ENCODE measurements around the gene ADGB. TPM values are rescaled to one million over a fixed set of nuclear protein-coding genes. Genes with fewer than 3 reads are reported as not detected.

Gene ADGB
- total RNA-seq, 1 experiment from 2014 or later: not detected

GRCh38 chr6:146673069-146673468 lies 74.3 kb downstream of the ADGB start:
- no peaks in the 10 kb centered on the region for H3K4me1 ChIP-seq (ENCODE audit: low read length)
- H3K4me2 ChIP-seq (ENCODE audit: low read depth, low read length, poor library complexity, severe bottlenecking): no peak overlapping the region
- H3K79me2 ChIP-seq (ENCODE audit: low read length): no peaks in the 10 kb centered on the region
- H3K27ac ChIP-seq (ENCODE audit: low read length): no peak overlapping the region
- no peaks in the 10 kb centered on the region for H3K9me3 ChIP-seq (ENCODE audit: low read length)
- no peak overlapping the region for H3K4me3 ChIP-seq (ENCODE audit: low read length)
- no peaks in the 10 kb centered on the region for H3K27me3 ChIP-seq (ENCODE audit: low read length)
- H4K20me1 ChIP-seq (ENCODE audit: insufficient read depth, low read depth, low read length): no peaks in the 10 kb centered on the region
- H3K9ac ChIP-seq (ENCODE audit: low read length): no peak overlapping the region
- H2AFZ ChIP-seq (ENCODE audit: low read length): no peak overlapping the region
- no peak for DNase-seq
- H3K9me2 ChIP-seq (replicated peaks; ENCODE audit: insufficient read depth, low read length): no peaks in the 10 kb centered on the region
- H3K36me3 ChIP-seq (ENCODE audit: insufficient read depth, low read length): no peaks in the 10 kb centered on the region

GRCh38 chr6:146679386-146679785 lies 80.6 kb downstream of the ADGB start:
- H3K9ac ChIP-seq (ENCODE audit: low read length): no peak overlapping the region
- H4K20me1 ChIP-seq (ENCODE audit: insufficient read depth, low read depth, low read length): no peaks in the 10 kb centered on the region
- no peaks in the 10 kb centered on the region for H3K4me1 ChIP-seq (ENCODE audit: low read length)
- H3K36me3 ChIP-seq (ENCODE audit: insufficient read depth, low read length): no peaks in the 10 kb centered on the region
- no peak overlapping the region for H3K4me2 ChIP-seq (ENCODE audit: low read depth, low read length, poor library complexity, severe bottlenecking)
- no peak overlapping the region for H2AFZ ChIP-seq (ENCODE audit: low read length)
- H3K9me3 ChIP-seq (ENCODE audit: low read length): no peaks in the 10 kb centered on the region
- DNase-seq: no peak
- no peaks in the 10 kb centered on the region for H3K9me2 ChIP-seq (replicated peaks; ENCODE audit: insufficient read depth, low read length)
- no peak overlapping the region for H3K27ac ChIP-seq (ENCODE audit: low read length)
- H3K4me3 ChIP-seq (ENCODE audit: low read length): no peak overlapping the region
- H3K79me2 ChIP-seq (ENCODE audit: low read length): no peaks in the 10 kb centered on the region
- H3K27me3 ChIP-seq (ENCODE audit: low read length): no peaks in the 10 kb centered on the region

- Histone ChIP-seq H2AFZ (ENCODE audit: low read length) (no peak overlapping the region), H3K27ac (ENCODE audit: low read length) (no peak overlapping the region), H4K20me1 (ENCODE audit: insufficient read depth, low read depth, low read length) (no peaks in the 10 kb centered on the region), H3K9me2 (replicated peaks; ENCODE audit: insufficient read depth, low read length) (no peaks in the 10 kb centered on the region), H3K36me3 (ENCODE audit: insufficient read depth, low read length) (no peaks in the 10 kb centered on the region), H3K4me1 (ENCODE audit: low read length) (no peaks in the 10 kb centered on the region), H3K9me3 (ENCODE audit: low read length) (no peaks in the 10 kb centered on the region), H3K9ac (ENCODE audit: low read length) (no peak overlapping the region), H3K79me2 (ENCODE audit: low read length) (no peaks in the 10 kb centered on the region), H3K4me3 (ENCODE audit: low read length) (no peak overlapping the region), H3K4me2 (ENCODE audit: low read depth, low read length, poor library complexity, severe bottlenecking) (no peak overlapping the region), H3K27me3 (ENCODE audit: low read length) (no peaks in the 10 kb centered on the region)
- DNase-seq: no peak
Observed at GRCh38 chr6:146682919-146683318, 84.1 kb downstream of the ADGB start.

- H3K9ac ChIP-seq (ENCODE audit: low read length): no peak overlapping the region
- H3K79me2 ChIP-seq (ENCODE audit: low read length): no peaks in the 10 kb centered on the region
- no peaks in the 10 kb centered on the region for H3K36me3 ChIP-seq (ENCODE audit: insufficient read depth, low read length)
- H2AFZ ChIP-seq (ENCODE audit: low read length): no peak overlapping the region
- H3K4me2 ChIP-seq (ENCODE audit: low read depth, low read length, poor library complexity, severe bottlenecking): no peak overlapping the region
- DNase-seq: no peak
- no peaks in the 10 kb centered on the region for H3K9me3 ChIP-seq (ENCODE audit: low read length)
- no peak overlapping the region for H3K27ac ChIP-seq (ENCODE audit: low read length)
- no peaks in the 10 kb centered on the region for H4K20me1 ChIP-seq (ENCODE audit: insufficient read depth, low read depth, low read length)
- no peaks in the 10 kb centered on the region for H3K27me3 ChIP-seq (ENCODE audit: low read length)
- H3K4me3 ChIP-seq (ENCODE audit: low read length): no peak overlapping the region
- H3K9me2 ChIP-seq (replicated peaks; ENCODE audit: insufficient read depth, low read length): no peaks in the 10 kb centered on the region
- H3K4me1 ChIP-seq (ENCODE audit: low read length): no peaks in the 10 kb centered on the region
Observed at GRCh38 chr6:146689806-146690205, 91.0 kb downstream of the ADGB start.

GRCh38 chr6:146693342-146693741 lies 94.6 kb downstream of the ADGB start:
- Histone ChIP-seq H3K79me2 (ENCODE audit: low read length) (no peaks in the 10 kb centered on the region), H3K4me2 (ENCODE audit: low read depth, low read length, poor library complexity, severe bottlenecking) (no peak overlapping the region), H4K20me1 (ENCODE audit: insufficient read depth, low read depth, low read length) (no peaks in the 10 kb centered on the region), H3K4me3 (ENCODE audit: low read length) (no peak overlapping the region), H3K9ac (ENCODE audit: low read length) (no peak overlapping the region), H3K27ac (ENCODE audit: low read length) (no peak overlapping the region), H3K27me3 (ENCODE audit: low read length) (no peaks in the 10 kb centered on the region), H3K4me1 (ENCODE audit: low read length) (no peaks in the 10 kb centered on the region), H3K9me2 (replicated peaks; ENCODE audit: insufficient read depth, low read length) (no peaks in the 10 kb centered on the region), H3K9me3 (ENCODE audit: low read length) (no peaks in the 10 kb centered on the region), H2AFZ (ENCODE audit: low read length) (no peak overlapping the region), H3K36me3 (ENCODE audit: insufficient read depth, low read length) (no peaks in the 10 kb centered on the region)
- no peak for DNase-seq

GRCh38 chr6:146697921-146698320 lies 99.1 kb downstream of the ADGB start:
- no peaks in the 10 kb centered on the region for H3K27me3 ChIP-seq (ENCODE audit: low read length)
- H3K27ac ChIP-seq (ENCODE audit: low read length): no peak overlapping the region

GRCh38 chr6:146700078-146700686 lies 101.4 kb downstream of the ADGB start:
- 0 out of 2 replicates have a peak, but pooled peaks cover 3% of the 10 kb centered on the region for H3K4me1 ChIP-seq (ENCODE audit: low read length)
- peak; percentile 90 for DNase-seq

More at GRCh38 chr6:146697921-146698320, 99.1 kb downstream of the ADGB start:
- Histone ChIP-seq H3K4me2 (ENCODE audit: low read depth, low read length, poor library complexity, severe bottlenecking) (no peak overlapping the region), H2AFZ (ENCODE audit: low read length) (no peak overlapping the region), H4K20me1 (ENCODE audit: insufficient read depth, low read depth, low read length) (no peaks in the 10 kb centered on the region), H3K9me2 (replicated peaks; ENCODE audit: insufficient read depth, low read length) (no peaks in the 10 kb centered on the region), H3K79me2 (ENCODE audit: low read length) (no peaks in the 10 kb centered on the region), H3K4me1 (ENCODE audit: low read length) (0 out of 2 replicates have a peak, but pooled peaks cover 3% of the 10 kb centered on the region), H3K9me3 (ENCODE audit: low read length) (no peaks in the 10 kb centered on the region), H3K4me3 (ENCODE audit: low read length) (no peak overlapping the region), H3K36me3 (ENCODE audit: insufficient read depth, low read length) (no peaks in the 10 kb centered on the region), H3K9ac (ENCODE audit: low read length) (no peak overlapping the region)
- no peak for DNase-seq

GRCh38 chr6:146701632-146702031 lies 102.9 kb downstream of the ADGB start:
- Histone ChIP-seq H3K36me3 (ENCODE audit: insufficient read depth, low read length) (no peaks in the 10 kb centered on the region), H3K79me2 (ENCODE audit: low read length) (no peaks in the 10 kb centered on the region), H3K4me1 (ENCODE audit: low read length) (0 out of 2 replicates have a peak, but pooled peaks cover 3% of the 10 kb centered on the region), H3K27ac (ENCODE audit: low read length) (no peak overlapping the region), H3K9ac (ENCODE audit: low read length) (no peak overlapping the region), H3K27me3 (ENCODE audit: low read length) (no peaks in the 10 kb centered on the region), H3K4me3 (ENCODE audit: low read length) (no peak overlapping the region), H3K9me3 (ENCODE audit: low read length) (no peaks in the 10 kb centered on the region), H3K4me2 (ENCODE audit: low read depth, low read length, poor library complexity, severe bottlenecking) (no peak overlapping the region), H2AFZ (ENCODE audit: low read length) (no peak overlapping the region), H3K9me2 (replicated peaks; ENCODE audit: insufficient read depth, low read length) (no peaks in the 10 kb centered on the region), H4K20me1 (ENCODE audit: insufficient read depth, low read depth, low read length) (no peaks in the 10 kb centered on the region)
- no peak for DNase-seq

More at GRCh38 chr6:146700078-146700686, 101.4 kb downstream of the ADGB start:
- no peaks in the 10 kb centered on the region for H3K27me3 ChIP-seq (ENCODE audit: low read length)
- H3K4me2 ChIP-seq (ENCODE audit: low read depth, low read length, poor library complexity, severe bottlenecking): no peak overlapping the region
- H3K9me3 ChIP-seq (ENCODE audit: low read length): no peaks in the 10 kb centered on the region
- H3K9ac ChIP-seq (ENCODE audit: low read length): no peak overlapping the region
- no peaks in the 10 kb centered on the region for H3K79me2 ChIP-seq (ENCODE audit: low read length)
- H3K36me3 ChIP-seq (ENCODE audit: insufficient read depth, low read length): no peaks in the 10 kb centered on the region
- no peak overlapping the region for H3K4me3 ChIP-seq (ENCODE audit: low read length)
- no peaks in the 10 kb centered on the region for H3K9me2 ChIP-seq (replicated peaks; ENCODE audit: insufficient read depth, low read length)
- H4K20me1 ChIP-seq (ENCODE audit: insufficient read depth, low read depth, low read length): no peaks in the 10 kb centered on the region
- H3K27ac ChIP-seq (ENCODE audit: low read length): no peak overlapping the region
- no peak overlapping the region for H2AFZ ChIP-seq (ENCODE audit: low read length)
